GM23338 (cell line): ENCODE results near the gene C20orf141.

ENCODE experiments used
- CREB1 ChIP-seq: fragments of 250-450 bp; sonication (Bioruptor Pico); IDR thresholded peaks from 2 replicates; pipeline ENCODE4 v1.5.0; 2020; ENCODE audit warnings: low read depth, mild to moderate bottlenecking, moderate library complexity
- CTCF ChIP-seq, 2 experiments: fragments of 200-600 bp in 1 of 2; sonication (generic) in 1 of 2; conservative IDR thresholded peaks; 2 replicates each; pipeline versions ENCODE4 v1.5.1 to v1.6.1; 2016 to 2017; ENCODE audit warnings: antibody characterized with exemption in 2 of 2, low read depth in 2 of 2, mild to moderate bottlenecking in 2 of 2, moderate library complexity in 1 of 2
- ETS1 ChIP-seq: IDR thresholded peaks from 2 replicates; pipeline ENCODE4 v1.6.1; 2016; ENCODE audit warnings: antibody characterized with exemption
- EZH2 ChIP-seq: fragments of 200-600 bp; sonication (generic); IDR thresholded peaks from one replicate; pipeline ENCODE4 v1.8.0; 2017; ENCODE audit warnings: antibody characterized with exemption, mild to moderate bottlenecking, low read depth; ENCODE audit not compliant: unreplicated experiment
- EZH2phosphoT487 ChIP-seq: fragments of 200-600 bp; sonication (generic); IDR thresholded peaks from one replicate; pipeline ENCODE4 v1.8.1; 2018; ENCODE audit warnings: antibody characterized with exemption; ENCODE audit not compliant: unreplicated experiment
- POLR2AphosphoS5 ChIP-seq: IDR thresholded peaks from 2 replicates; pipeline ENCODE4 v1.6.1; 2016; ENCODE audit warnings: antibody characterized with exemption, low read depth
- REST ChIP-seq: IDR thresholded peaks from one replicate; pipeline ENCODE4 v1.6.1; 2018; ENCODE audit warnings: antibody characterized with exemption; ENCODE audit not compliant: unreplicated experiment

- TF ChIP-seq CTCF (conservative IDR thresholded peaks at IDR 0.05; ENCODE audit: low read depth in 2 of 2) (no peak), REST (no peak), ETS1 (no peak), POLR2AphosphoS5 (no peak), CREB1 (CRISPR knock-in tag) (no peak), EZH2 (no peak), EZH2phosphoT487 (no peak)
Measured at GRCh38 chr20:2829376-2829775, 14.6 kb downstream of the C20orf141 start.
